ENCODE data around the gene TMEM184C.

- no peak for TF ChIP-seq CTCF (IDR thresholded peaks at IDR 0.05)
- no peak for TF ChIP-seq POLR2A (IDR thresholded peaks at IDR 0.05)
Observed at GRCh38 chr4:147586032-147586431, 31.2 kb upstream of the TMEM184C start.
